Kidney epithelial cell (primary cell): ENCODE data around the gene C3orf18. TPM values are rescaled to one million over a fixed set of nuclear protein-coding genes. Genes with fewer than 3 reads are reported as not detected.

Experiments used
- DNase-seq: peaks from one replicate; pipeline ENCODE4 v3.0.0-alpha.2; 2010; ENCODE audit warnings: low read depth
- H3K27me3 ChIP-seq: 2 replicates; pipeline ENCODE4 v1.6.0; 2011; ENCODE audit warnings: low read length; ENCODE audit not compliant: control insufficient read depth, insufficient read depth
- H3K36me3 ChIP-seq: 2 replicates; pipeline ENCODE4 v1.5.1; 2011; ENCODE audit warnings: low read length; ENCODE audit not compliant: control insufficient read depth, insufficient read depth
- H3K4me3 ChIP-seq: 2 replicates; pipeline ENCODE4 v1.5.1; 2011; ENCODE audit warnings: low read depth, mild to moderate bottlenecking, control low read depth, low read length
- total RNA-seq: library from RNA; depleted of rRNA; stranded (reverse); fragments of >200 nt; gene quantifications from 2 replicates; pipeline ENCODE4 v1.2.3, GENCODE V29; 2015
- TF ChIP-seq, protein P1 (sequence below): IDR thresholded peaks from 2 replicates; pipeline ENCODE4 v1.5.1; 2011; ENCODE audit warnings: mild to moderate bottlenecking, moderate library complexity, low read length, control low read depth, inconsistent platforms; ENCODE audit not compliant: insufficient read depth, poor library complexity, severe bottlenecking

The C3orf18 gene
- total RNA-seq, 1 donor from 2014 or later = 5.9 TPM

- no peak overlapping the region for H3K4me3 ChIP-seq
- TF ChIP-seq, protein P1, sequence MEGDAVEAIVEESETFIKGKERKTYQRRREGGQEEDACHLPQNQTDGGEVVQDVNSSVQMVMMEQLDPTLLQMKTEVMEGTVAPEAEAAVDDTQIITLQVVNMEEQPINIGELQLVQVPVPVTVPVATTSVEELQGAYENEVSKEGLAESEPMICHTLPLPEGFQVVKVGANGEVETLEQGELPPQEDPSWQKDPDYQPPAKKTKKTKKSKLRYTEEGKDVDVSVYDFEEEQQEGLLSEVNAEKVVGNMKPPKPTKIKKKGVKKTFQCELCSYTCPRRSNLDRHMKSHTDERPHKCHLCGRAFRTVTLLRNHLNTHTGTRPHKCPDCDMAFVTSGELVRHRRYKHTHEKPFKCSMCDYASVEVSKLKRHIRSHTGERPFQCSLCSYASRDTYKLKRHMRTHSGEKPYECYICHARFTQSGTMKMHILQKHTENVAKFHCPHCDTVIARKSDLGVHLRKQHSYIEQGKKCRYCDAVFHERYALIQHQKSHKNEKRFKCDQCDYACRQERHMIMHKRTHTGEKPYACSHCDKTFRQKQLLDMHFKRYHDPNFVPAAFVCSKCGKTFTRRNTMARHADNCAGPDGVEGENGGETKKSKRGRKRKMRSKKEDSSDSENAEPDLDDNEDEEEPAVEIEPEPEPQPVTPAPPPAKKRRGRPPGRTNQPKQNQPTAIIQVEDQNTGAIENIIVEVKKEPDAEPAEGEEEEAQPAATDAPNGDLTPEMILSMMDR = no peak
- DNase-seq = no peak
- no peaks in the 10 kb centered on the region for H3K36me3 ChIP-seq
- peaks cover 8% of the 10 kb centered on the region for H3K27me3 ChIP-seq
Measured at GRCh38 chr3:50609071-50609762, 41.7 kb upstream of the C3orf18 start.

DNA sequence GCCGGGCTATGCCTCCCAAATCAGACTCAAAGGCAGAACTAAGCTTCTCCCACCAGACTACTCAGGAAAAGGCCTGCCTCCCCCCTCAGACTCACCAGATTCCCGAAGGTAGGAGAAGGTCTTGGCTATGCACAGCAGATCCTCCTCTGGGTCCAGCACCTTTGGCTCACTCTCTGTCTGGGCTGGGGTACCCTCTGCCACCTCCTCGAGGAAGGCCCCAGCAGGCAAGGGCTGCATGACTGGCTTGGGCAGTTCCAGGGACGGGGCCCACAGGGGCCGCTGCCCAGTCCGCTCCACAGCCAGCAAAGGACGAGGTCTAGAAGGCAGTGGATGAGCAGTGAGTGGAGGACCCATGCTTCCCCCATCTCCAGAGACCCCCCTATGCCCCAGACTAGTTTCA, 40.7 kb upstream of the C3orf18 start:
- Histone ChIP-seq H3K4me3 (no peak overlapping the region), H3K27me3 (peaks cover 5% of the 10 kb centered on the region), H3K36me3 (no peaks in the 10 kb centered on the region)
- no peak for DNase-seq
- TF ChIP-seq, protein P1 = no peak

- TF ChIP-seq, protein P1 = no peak
- peaks cover under 1% of the 10 kb centered on the region for H3K27me3 ChIP-seq
- no peak overlapping the region for H3K4me3 ChIP-seq
- DNase-seq = no peak
- H3K36me3 ChIP-seq = no peaks in the 10 kb centered on the region
Measured at GRCh38 chr3:50607271-50608091, 39.9 kb upstream of the C3orf18 start.

GRCh38 chr3:50606596-50606995, 39.0 kb upstream of the C3orf18 start:
- Histone ChIP-seq H3K36me3 (no peaks in the 10 kb centered on the region), H3K4me3 (no peak overlapping the region), H3K27me3 (no peaks in the 10 kb centered on the region)
- TF ChIP-seq, protein P1 = no peak
- DNase-seq = no peak

DNA sequence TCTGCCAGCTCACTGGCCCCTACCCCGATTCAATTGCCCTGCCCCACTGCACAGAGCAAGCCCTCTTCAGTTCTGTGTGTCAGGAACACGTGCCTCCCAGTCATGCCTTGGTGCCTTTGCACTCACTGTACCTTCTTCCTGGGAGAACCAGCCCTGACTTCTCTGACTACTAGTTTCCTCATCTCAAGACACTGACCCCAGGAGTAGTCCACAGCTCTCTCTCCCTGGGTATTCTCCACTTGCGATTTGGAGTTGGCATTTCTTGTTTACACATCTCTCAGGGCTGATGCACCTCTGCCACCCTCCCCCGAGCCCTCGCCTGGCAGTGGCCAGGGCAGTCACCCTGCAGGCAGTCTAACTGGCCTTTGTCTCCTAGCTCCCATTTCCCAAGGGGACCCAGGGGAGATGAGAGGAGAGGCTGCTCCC, 38.4 kb upstream of the C3orf18 start:
- no peak for DNase-seq
- no peaks in the 10 kb centered on the region for H3K27me3 ChIP-seq
- TF ChIP-seq, protein P1 = no peak
- no peaks in the 10 kb centered on the region for H3K36me3 ChIP-seq
- H3K4me3 ChIP-seq = no peak overlapping the region
